NCI-H1092 treated with DMSO at 0.1 percent for 48 hours (cell line): ENCODE results near the gene GCN1.

Experiments used
- DNase-seq: peaks from one replicate; lab custom pipeline; 2025; lab: John Stamatoyannopoulos, UW

Gene GCN1

DNA sequence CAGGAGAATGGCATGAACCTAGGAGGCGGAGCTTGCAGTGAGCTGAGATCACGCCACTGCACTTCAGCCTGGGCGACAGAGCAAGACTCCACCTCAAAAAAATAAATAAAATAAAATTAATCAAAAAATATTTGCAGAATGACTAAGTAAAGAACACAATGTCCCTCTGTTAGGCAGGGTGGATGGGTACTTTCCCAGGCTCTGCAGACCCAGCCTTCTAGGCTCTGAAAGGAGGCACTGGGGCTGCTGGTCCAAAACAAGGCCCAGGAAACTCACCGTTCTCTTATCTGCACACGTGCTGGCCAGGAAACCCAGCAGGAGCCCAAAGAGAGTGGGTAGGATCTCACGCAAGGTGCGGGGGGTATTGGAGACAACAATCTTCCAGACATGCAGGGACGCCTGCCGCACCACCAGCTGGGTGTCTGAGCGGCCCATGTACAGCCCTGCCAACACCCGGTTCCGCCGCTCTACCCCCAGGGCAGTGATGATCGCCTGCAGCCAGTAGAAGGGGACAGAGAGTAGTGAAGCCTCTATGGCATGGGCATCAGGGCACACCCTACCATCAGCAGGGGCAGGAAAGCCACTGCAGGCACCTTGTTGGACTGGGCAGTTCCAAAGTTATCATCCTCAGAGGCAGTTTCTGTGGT, 52.2 kb downstream of the GCN1 start:
- DNase-seq: no peak

- no peak for DNase-seq
Observed at GRCh38 chr12:120141336-120141735, 53.2 kb downstream of the GCN1 start.

GRCh38 chr12:120140603-120141002, 53.9 kb downstream of the GCN1 start:
- DNase-seq: no peak

DNA sequence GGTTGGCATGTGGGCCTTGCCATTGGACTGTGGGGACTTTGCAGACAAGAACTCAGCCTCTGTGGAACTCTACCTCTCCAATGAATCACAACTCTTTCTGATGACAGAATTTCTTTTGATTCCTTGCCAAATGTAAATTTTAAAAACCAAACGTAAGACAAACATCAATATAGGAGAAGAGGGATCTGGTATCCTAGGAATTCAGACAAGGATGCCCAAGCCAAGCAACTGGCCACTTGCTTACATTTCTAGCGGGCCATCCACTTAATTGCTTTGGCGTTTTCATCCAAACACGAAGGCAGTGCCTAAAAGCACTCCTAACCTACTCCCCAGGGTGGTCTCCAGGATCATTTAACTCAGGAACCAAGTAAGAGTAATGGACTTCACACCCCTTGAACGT, 54.6 kb downstream of the GCN1 start:
- DNase-seq: no peak

DNA sequence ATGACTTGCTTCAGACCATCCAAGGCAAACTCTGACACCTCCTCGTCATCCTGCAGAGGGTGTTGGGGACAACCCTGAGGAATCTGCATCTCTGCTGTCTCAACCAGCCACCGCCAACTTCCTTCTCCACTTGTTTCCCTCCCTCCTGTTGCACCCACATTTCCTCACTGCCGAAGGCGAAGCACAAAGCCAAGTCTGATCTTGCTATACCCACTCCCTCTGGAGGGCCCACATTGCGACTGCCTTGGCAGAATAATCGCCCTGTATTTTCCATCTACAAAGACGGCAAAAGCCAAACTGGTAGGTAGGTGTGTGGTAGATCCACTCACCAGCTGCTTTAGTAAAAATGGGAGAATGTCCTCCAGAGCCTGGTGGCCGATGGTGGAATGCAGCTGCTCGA, 56.1 kb downstream of the GCN1 start:
- no peak for DNase-seq

DNA sequence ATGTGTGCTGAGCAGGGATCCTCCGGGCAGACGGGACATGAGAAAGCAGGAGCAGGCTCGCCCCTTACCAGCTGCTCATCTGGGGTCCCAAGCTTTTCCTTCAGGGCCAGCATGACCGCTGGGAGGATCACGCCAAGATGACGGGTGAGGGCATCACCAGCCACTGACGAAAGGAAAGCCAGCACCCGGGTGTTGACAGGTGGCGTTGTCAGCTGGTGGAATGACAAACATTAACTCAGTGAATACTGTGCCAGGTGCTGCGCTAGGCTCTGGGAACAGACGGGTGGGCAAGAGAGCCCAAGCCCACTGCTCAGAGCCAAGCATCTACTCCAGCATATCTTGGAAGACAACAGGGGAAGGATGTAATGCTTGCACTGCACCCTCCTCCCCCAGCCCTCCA, 56.7 kb downstream of the GCN1 start:
- no peak for DNase-seq

GRCh38 chr12:120136093-120136770, 58.3 kb downstream of the GCN1 start:
- no peak for DNase-seq

DNA sequence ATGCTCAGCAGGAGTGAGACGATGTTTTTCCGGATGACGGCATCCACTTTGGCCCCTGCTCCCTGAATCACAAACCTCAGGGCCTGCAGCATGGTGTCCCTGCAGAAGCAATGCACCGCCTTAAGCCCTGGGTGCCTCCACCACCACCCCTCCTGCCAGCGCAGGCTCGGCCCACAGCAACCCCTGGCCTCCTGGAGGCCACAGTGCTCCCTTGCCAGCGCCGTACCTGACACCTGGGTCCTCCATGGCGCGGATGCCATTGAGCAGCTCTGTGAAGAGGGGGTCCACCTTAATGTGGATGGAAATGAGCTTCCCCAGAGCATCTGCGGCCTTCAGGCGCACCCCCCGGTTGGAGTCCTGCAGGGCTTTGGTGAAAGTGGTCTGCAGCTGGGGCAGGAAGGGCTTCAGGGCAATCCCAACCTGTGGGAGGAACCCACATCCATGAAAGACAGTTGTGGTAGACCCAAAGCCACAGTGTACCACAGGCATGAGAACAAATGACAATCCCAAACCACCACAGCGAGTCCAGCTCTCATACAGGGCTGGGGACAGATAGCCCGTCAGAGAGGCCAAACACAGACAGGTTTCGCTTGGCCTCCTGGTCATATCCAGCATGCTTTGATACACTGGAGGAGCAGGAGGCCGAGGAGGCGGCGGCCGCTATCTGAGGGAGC, 60.1 kb downstream of the GCN1 start:
- DNase-seq: no peak

DNA sequence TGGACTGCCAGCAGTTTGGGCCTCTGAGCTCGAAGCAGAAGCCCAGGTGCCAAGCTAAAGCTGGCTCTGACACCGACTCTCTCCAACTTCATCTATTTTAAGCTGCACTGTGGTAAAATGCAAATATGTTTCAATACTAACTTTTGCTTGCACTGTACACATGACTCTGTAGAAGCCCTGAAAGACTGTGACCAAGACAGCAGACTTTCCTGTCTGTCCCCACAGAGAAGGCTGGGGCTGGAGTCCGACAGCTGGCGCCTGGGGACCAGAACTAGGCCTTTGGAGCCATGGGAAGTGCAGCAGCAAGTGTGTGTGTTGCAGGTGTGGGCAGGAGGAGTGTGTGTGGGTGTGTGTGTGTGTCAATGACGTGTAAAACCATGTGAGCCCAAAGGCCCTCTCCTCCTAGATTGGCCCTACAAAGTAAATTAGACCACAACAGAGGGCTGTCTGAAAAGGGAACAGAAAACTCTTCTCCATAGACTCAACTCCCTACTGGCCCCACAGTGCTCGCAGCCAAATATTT, 61.6 kb downstream of the GCN1 start:
- DNase-seq: no peak

DNA sequence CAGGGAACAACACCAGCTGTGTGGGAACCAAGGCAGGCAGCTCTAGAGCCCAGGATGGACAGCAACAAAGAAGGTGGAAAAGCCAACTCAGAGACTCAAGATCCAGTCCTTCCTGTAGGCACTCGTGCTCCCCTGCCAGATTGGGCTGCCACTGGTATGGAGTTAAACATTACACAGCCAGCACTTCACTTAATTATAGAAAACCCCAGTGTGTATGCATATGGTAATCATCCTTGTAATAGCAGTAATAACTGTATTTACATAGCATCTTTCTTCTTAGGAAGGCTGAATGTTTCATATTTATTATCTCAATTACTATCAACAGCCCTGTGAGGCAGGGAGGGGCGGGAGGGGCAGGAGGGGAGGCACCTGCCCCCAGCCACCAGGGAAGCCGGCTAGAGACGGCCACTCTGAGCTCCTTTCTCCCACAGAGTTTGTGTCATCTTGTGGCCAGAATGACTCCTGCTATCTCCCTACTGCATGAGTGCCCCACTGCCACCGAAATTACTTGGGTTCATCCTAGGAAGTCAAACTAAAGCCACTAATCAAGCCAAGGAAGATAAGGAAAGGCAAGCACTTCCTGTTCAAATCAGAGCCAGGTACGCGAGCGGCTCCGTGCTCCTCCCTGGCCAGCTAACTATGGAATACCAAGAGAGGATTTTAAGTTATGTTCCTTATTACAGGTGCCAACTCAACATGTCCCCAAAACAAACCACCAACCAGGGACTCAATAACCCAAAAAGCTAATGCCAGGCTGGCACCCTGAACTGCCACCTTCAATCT, 62.3 kb downstream of the GCN1 start:
- DNase-seq: no peak

DNA sequence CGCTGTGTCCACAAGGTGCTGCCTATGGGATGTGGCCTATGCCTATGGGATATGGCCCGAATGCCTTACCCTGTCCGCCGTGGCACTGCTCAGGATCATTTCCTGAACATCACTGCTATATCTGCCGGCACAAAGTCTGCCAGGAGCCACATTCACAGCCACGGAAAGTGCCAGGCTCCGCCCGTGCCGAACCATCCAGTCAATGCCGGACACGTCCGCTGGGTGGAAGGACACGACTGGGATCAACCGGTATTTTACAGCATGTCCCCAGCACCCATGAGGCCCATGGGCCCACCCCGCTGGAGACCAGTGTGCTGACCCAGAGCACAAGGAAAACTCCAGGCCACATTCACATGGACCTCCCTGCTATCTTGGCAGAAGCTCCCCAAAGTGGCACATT, 63.4 kb downstream of the GCN1 start:
- no peak for DNase-seq

- no peak for DNase-seq
Observed at GRCh38 chr12:120130011-120130410, 64.5 kb downstream of the GCN1 start.

DNA sequence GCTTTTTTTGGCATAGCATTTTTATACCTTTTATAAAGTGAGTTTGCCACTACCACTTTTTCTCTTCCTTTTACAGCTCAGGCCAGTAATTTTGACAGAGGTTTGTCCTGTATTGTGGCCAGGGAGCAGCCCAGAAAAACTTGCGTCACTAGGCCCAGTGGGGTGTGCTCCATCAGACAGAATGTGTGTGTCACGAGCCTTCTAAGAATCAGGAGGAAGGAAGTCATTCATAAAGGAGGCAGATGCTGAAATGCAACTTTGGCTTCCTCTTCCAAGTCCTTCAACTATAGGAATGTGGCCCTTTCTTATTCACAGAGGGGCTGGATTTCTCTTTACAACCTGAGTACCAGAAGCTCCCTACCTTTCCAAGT, 67.9 kb downstream of the GCN1 start:
- DNase-seq: no peak

DNA sequence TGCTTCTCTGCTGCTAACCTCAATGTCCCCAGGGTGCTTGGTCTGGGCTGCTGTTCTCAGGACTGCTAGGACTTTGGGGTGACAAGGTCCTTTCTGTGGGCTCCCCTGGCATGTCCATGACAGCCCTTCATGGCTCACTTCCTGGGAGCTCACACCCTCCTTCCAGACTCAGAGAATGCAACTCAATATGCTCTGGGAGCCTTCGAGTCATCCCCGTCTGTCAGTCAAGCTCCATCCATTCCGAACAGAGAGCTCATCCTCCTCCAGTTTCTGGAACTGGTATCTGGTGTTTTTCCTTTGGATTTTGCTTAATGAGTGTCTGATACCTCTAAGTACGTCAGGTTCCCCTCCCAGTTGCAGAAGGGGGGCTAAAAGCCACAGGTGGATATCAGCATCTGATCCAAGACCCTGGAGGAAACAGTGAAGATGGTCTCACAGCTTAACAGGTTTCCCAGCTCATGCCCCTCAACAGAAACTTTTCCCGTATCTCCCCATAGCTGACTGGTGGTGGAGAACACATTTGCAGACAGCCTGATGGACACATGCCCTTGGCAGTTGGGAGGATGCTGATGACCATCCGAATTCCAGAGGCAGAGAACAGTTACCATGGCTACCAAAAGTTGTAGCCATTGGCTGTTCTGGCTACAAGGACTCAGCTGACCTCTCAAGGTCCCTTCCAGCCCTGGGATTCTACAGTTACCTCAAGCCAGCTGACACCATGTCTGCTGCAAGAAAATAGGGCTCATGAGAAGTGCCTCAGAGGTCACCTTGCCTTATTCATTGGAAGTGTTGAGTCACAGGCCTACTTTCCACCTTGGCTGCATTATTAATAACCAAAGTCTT, 68.5 kb downstream of the GCN1 start:
- DNase-seq: no peak

DNA sequence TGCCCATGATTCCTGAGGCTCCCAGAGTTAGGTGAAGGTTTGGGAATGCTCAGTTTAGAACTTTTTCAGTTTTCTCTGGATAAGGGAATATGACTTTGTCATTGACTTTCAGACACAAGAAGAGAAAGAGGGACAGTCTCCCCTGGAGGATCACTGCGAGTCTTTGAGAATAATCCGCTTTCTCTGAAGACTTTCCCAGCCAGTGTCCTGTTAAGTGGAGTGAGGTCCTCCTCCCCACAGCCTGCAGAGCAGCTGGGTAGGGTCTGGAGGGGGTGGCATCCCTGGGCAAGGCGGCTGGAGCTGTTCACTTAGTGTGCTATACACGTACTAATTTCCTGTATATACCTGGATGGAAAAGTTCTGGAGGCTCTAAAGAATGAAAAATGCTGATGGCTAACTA, 69.5 kb downstream of the GCN1 start:
- DNase-seq: no peak

DNA sequence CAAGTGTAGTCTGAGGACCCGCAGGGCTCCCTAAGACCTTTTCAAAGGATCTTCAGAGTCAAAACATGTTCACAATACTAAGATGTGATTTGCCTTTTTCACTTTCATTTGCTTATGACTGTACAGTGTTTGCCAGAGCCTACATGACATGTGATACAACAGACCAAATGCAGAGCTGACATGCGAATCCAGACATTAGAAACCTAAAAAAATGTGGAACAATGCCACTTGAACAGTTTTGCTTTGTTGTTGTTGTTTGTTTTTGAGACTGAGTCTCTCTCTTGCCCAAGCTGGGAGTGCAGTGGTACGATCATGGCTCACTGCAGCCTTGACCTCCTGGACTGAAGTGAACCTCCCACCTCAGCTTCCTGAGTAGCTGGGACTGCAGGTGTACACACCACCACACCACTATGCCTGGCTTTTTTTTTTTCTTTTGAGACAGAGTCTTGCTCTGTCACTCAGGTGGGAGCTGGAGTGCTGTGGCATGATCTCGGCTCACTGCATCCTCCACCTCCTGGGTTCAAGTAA, 72.7 kb downstream of the GCN1 start:
- no peak for DNase-seq

GRCh38 chr12:120121343-120121742, 73.2 kb downstream of the GCN1 start:
- no peak for DNase-seq

DNA sequence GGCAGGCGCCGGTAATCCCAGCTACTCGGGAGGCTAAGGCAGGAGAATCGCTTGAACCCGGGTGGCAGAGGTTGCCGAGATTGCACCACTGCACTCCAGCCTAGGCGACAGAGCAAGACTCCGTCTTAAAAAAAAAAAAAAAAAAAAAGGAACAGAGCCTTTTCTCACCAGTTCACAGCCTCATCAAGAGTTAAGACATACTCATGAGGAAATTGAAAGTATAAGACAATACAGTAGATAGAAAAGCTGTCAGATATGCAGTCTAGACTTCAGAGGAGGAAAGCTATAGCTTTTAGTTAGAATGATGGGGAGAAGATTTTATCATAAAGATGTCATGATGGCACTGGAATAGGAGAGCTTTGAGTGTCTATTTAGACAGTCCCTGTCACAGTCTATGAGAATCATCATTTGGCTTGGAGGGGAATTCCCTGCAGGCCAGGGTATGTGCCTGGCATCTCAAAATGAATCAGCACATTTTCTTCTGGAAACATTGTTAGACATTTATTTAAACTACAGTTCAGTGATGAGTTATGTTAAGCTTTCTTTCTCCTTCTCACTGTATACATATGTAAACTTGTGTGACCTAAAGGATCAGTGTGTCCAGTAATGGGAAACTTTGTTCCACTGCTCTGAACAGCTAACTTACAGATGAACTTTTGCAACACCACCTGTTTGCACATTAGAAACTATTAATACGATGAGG, 75.1 kb downstream of the GCN1 start:
- DNase-seq: no peak

- no peak for DNase-seq
Observed at GRCh38 chr12:120118321-120119061, 76.0 kb downstream of the GCN1 start.

- no peak for DNase-seq
Observed at GRCh38 chr12:120117961-120118320, 76.6 kb downstream of the GCN1 start.
